ENCODE measurements around the gene GABBR2.
A peak's percentile ranks its signal among the peaks of the same experiment; 100 is the strongest.

The GABBR2 gene

GRCh38 chr9:98625728-98626127, 83.0 kb downstream of the GABBR2 start:
- no peak for DNase-seq

GRCh38 chr9:98619788-98620187, 88.9 kb downstream of the GABBR2 start:
- DNase-seq: no peak

- DNase-seq: no peak
These were observed 93.1 kb downstream of the GABBR2 start for GRCh38 chr9:98615633-98616032.

- no peak for DNase-seq
These were observed 93.8 kb downstream of the GABBR2 start for GRCh38 chr9:98614941-98615340.

GRCh38 chr9:98612061-98612752, 96.5 kb downstream of the GABBR2 start:
- DNase-seq: no peak

- no peak for DNase-seq
These were observed 97.4 kb downstream of the GABBR2 start for GRCh38 chr9:98611319-98611718.

GRCh38 chr9:98610711-98611110, 98.0 kb downstream of the GABBR2 start:
- no peak for DNase-seq

GRCh38 chr9:98610211-98610610, 98.5 kb downstream of the GABBR2 start:
- peak; percentile 40 for DNase-seq

- DNase-seq: no peak
These were observed 99.1 kb downstream of the GABBR2 start for GRCh38 chr9:98609646-98610045.

GRCh38 chr9:98607787-98608186, 100.9 kb downstream of the GABBR2 start:
- peak; percentile 38 for DNase-seq

GRCh38 chr9:98607152-98607551, 101.6 kb downstream of the GABBR2 start:
- DNase-seq: no peak

GRCh38 chr9:98606730-98607129, 102.0 kb downstream of the GABBR2 start:
- no peak for DNase-seq

GRCh38 chr9:98605116-98605515, 103.6 kb downstream of the GABBR2 start:
- no peak for DNase-seq

- DNase-seq: no peak
These were observed 104.8 kb downstream of the GABBR2 start for GRCh38 chr9:98603821-98604383.

GRCh38 chr9:98602839-98603500, 105.8 kb downstream of the GABBR2 start:
- no peak for DNase-seq

- no peak for DNase-seq
These were observed 108.1 kb downstream of the GABBR2 start for GRCh38 chr9:98600631-98601030.

- DNase-seq: no peak
These were observed 109.0 kb downstream of the GABBR2 start for GRCh38 chr9:98599566-98600216.

- DNase-seq: no peak
These were observed 109.9 kb downstream of the GABBR2 start for GRCh38 chr9:98598861-98599260.

GRCh38 chr9:98597236-98597771, 111.4 kb downstream of the GABBR2 start:
- DNase-seq: no peak

GRCh38 chr9:98596486-98596885, 112.2 kb downstream of the GABBR2 start:
- DNase-seq: no peak

GRCh38 chr9:98594546-98595160, 114.1 kb downstream of the GABBR2 start:
- no peak for DNase-seq

- no peak for DNase-seq
These were observed 115.1 kb downstream of the GABBR2 start for GRCh38 chr9:98593354-98594253.
